GM12878 (cell line): Measurements from ENCODE around the gene LILRB3. TPM values are rescaled to one million over a fixed set of nuclear protein-coding genes. Genes with fewer than 3 reads are reported as not detected.

ENCODE experiments used
- ESRRA ChIP-seq: IDR thresholded peaks from 2 replicates; pipeline ENCODE4 v1.6.1; 2012; ENCODE audit warnings: mild to moderate bottlenecking, low read length, improper control_type of control experiment
- FOS ChIP-seq: IDR thresholded peaks from 3 replicates; pipeline ENCODE4 v1.6.1; 2011; ENCODE audit warnings: borderline replicate concordance; ENCODE audit not compliant: insufficient read length; ENCODE audit errors: extremely low read depth
- MXI1 ChIP-seq: fragments of 150-350 bp; IDR thresholded peaks from 2 replicates; pipeline ENCODE4 v1.6.1; 2011; ENCODE audit warnings: low read depth, mild to moderate bottlenecking, inconsistent platforms, low read length, improper control_type of control experiment
- MYB ChIP-seq: fragments of 150-350 bp; IDR thresholded peaks from 2 replicates; pipeline ENCODE4 v1.6.1; 2014; ENCODE audit warnings: mild to moderate bottlenecking, low read depth, low read length, borderline replicate concordance
- NBN ChIP-seq: fragments of 450-650 bp; IDR thresholded peaks from 2 replicates; pipeline ENCODE4 v1.6.1; 2016
- RELA ChIP-seq: fragments of 450-650 bp; IDR thresholded peaks from 2 replicates; pipeline ENCODE4 v1.8.0; 2014; ENCODE audit warnings: borderline replicate concordance; ENCODE audit not compliant: partially characterized antibody
- RFX5 ChIP-seq: IDR thresholded peaks from 2 replicates; pipeline ENCODE4 v1.6.1; 2011; ENCODE audit warnings: low read depth, low read length, improper control_type of control experiment
- polyA plus RNA-seq, 11 experiments: library from polyadenylated mRNA; depleted of rRNA in 4 of 11; unstranded in 6 of 11; stranded (reverse) in 5 of 11; fragments of >200 nt; fragmentation: Nextera tagmentation in 4 of 11; fragmentation: Illumina TruSeq in 1 of 11; extraction: Ambion mirVana in 4 of 11; extraction: Trizol in 1 of 11; gene quantifications; 1 replicate in 1 of 11; 2 replicates in 10 of 11; pipeline versions ENCODE4 v1.2.1 to v1.2.3, GENCODE V29; 2011 to 2016; ENCODE audit warnings: inconsistent platforms in 2 of 11, missing spikeins in 2 of 11, low read depth in 1 of 11
- total RNA-seq, 4 experiments: library from RNA; depleted of rRNA in 3 of 4; stranded (reverse); fragments of >200 nt in 3 of 4; fragmentation: Illumina TruSeq in 1 of 4; extraction: Trizol in 1 of 4; gene quantifications; 2 replicates each; pipeline versions ENCODE4 v1.2.1 to v1.2.3, GENCODE V29; 2013 to 2021
- TF ChIP-seq, protein P1 (sequence below): fragments of 450-650 bp; IDR thresholded peaks from 2 replicates; pipeline ENCODE4 v1.6.1; 2017; ENCODE audit warnings: mild to moderate bottlenecking, moderate library complexity

Gene LILRB3
- total and polyA plus RNA-seq, 10 of the 15 experiments (the other 5 are each of a cell fraction or from before 2014, with no cell fraction given): 0.04 to 1.1 (median 0.18) TPM; not detected in 1

DNA sequence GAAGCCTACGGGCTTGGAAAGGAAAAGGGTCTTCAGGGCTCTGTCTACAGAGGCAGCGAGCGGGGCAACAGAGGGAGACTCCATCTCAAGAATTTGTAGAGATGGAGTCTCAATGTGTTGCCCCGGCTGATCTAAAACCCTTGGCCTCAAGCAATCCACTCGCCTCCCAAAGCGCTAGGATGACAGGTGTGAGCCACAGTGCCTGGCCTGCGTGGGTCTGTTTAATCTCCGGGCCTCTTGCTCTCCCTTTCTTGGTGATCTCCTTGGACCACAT lies 14.1 kb downstream of the LILRB3 start (continued):
- TF ChIP-seq, protein P1, sequence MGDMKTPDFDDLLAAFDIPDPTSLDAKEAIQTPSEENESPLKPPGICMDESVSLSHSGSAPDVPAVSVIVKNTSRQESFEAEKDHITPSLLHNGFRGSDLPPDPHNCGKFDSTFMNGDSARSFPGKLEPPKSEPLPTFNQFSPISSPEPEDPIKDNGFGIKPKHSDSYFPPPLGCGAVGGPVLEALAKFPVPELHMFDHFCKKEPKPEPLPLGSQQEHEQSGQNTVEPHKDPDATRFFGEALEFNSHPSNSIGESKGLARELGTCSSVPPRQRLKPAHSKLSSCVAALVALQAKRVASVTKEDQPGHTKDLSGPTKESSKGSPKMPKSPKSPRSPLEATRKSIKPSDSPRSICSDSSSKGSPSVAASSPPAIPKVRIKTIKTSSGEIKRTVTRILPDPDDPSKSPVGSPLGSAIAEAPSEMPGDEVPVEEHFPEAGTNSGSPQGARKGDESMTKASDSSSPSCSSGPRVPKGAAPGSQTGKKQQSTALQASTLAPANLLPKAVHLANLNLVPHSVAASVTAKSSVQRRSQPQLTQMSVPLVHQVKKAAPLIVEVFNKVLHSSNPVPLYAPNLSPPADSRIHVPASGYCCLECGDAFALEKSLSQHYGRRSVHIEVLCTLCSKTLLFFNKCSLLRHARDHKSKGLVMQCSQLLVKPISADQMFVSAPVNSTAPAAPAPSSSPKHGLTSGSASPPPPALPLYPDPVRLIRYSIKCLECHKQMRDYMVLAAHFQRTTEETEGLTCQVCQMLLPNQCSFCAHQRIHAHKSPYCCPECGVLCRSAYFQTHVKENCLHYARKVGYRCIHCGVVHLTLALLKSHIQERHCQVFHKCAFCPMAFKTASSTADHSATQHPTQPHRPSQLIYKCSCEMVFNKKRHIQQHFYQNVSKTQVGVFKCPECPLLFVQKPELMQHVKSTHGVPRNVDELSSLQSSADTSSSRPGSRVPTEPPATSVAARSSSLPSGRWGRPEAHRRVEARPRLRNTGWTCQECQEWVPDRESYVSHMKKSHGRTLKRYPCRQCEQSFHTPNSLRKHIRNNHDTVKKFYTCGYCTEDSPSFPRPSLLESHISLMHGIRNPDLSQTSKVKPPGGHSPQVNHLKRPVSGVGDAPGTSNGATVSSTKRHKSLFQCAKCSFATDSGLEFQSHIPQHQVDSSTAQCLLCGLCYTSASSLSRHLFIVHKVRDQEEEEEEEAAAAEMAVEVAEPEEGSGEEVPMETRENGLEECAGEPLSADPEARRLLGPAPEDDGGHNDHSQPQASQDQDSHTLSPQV: no peak
- TF ChIP-seq RFX5: no peak
- no peak for TF ChIP-seq MXI1
- no peak for TF ChIP-seq ESRRA
- TF ChIP-seq FOS: no peak
- no peak for TF ChIP-seq NBN
- TF ChIP-seq MYB: no peak
- no peak for TF ChIP-seq RELA
